ENCODE measurements around the gene SCYGR8.
"Not testable (repeated sequence)": the region's sequence is repeated elsewhere in the genome, so short reads cannot be mapped to it uniquely, and the experiment has no call there.

The SCYGR8 gene

DNA sequence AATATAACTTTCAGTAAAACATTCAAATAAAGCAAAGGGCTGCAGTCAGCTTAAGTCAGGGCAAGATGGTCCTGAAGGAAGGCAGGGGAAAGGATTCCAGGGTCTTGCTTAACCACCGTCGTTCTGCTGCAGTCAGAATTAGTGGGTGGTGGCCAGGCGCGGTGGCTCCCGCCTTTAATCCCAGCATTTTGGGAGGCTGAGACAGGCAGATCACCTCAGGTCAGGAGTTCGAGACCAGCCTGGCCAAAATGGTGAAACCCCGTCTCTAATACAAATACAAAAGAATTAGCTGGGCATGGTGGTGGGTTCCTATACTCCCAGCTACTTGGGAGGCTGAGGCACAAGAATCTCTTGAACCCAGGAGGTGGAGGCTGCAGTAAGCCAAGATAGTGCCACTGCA is 34.7 kb upstream of the SCYGR8 start:
- TF ChIP-seq, protein P1, sequence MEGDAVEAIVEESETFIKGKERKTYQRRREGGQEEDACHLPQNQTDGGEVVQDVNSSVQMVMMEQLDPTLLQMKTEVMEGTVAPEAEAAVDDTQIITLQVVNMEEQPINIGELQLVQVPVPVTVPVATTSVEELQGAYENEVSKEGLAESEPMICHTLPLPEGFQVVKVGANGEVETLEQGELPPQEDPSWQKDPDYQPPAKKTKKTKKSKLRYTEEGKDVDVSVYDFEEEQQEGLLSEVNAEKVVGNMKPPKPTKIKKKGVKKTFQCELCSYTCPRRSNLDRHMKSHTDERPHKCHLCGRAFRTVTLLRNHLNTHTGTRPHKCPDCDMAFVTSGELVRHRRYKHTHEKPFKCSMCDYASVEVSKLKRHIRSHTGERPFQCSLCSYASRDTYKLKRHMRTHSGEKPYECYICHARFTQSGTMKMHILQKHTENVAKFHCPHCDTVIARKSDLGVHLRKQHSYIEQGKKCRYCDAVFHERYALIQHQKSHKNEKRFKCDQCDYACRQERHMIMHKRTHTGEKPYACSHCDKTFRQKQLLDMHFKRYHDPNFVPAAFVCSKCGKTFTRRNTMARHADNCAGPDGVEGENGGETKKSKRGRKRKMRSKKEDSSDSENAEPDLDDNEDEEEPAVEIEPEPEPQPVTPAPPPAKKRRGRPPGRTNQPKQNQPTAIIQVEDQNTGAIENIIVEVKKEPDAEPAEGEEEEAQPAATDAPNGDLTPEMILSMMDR (IDR thresholded peaks at IDR 0.05; ENCODE audit: low read depth, low read length) = no peak
- H3K4me3 ChIP-seq (ENCODE audit: low read depth, low read length) = no peak overlapping the region

DNA sequence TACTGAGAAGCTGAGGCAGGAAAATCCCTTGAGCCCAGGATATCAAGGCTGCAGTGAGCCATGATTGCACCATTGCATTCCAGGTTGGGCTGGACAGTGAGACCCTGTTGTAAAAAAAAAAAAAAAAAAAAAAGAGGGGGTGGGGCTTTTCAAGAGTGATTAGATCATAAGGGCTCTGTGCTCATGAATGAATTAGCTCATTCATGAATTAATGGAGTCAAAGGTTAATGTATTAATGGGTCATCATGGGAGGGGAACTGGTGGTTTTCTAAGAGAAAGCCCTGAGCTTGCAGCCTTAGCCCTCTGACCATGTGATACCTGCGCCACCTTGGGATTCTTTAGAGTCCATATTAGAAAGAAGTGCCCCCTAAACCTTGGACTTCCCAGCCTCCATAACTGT is 32.4 kb upstream of the SCYGR8 start:
- H3K4me3 ChIP-seq (ENCODE audit: low read depth, low read length) = no peak overlapping the region
- TF ChIP-seq, protein P1 (IDR thresholded peaks at IDR 0.05; ENCODE audit: low read depth, low read length) = no peak

DNA sequence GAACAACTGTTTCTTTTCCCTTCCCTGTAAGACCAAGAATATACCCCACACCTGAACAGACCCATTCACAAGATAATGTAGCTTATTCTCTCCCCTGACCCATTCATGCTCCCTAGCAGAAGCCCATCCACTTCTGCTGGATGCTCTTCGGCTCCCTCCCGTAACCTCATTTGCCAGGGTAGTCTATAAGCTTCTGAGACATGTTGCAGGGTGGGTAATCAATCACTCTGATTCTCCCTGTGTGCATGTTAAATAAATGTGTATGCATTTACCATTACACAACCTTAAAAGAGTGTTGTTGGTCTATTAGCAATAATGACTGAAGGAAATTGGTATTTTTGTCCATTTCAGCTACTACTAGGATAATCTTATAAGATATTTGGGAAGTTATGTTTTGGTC is 29.2 kb upstream of the SCYGR8 start:
- TF ChIP-seq, protein P1 (IDR thresholded peaks at IDR 0.05; ENCODE audit: low read depth, low read length) = no peak

DNA sequence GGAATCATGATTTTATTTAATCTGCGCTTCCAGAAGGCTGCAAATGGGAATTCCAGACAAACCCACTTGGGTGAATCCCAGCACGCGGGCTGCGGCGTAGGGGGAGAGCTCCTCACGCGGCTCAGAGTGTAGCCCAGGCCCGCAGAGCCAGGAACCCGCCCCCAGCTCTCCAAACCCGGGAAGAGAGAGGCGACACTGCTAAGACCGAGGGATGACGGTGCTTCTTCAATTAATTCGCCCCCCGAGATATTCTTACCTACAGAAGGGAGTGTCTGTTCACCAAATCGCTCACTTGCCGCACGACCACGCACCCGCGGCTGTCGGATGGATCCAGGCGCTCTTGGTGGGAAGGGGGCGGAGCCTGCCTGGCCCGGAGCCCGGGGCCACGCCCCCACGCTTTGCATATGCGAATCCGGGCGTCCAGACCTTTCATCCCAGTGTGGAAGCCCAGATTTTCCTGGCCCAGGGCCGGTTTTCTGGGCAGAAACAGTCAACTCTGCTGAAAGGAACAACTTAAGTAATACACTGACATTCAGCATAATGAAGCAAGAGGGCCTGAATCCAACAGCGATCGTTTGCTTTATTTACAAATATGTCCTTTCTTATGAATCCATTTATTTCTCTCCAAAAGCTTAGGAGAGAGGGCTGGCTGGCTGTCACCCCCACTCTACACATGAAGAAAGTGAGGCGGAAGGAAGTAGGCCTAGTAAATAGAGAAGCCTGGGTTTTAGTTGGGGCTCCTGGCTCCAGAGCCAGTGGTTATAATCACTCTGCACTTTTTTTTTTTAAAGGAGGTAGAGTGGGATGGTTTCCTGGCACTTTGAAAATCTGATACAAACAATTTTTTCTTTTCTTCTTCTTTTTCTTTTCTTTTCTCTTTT is 27.8 kb upstream of the SCYGR8 start, which contains the start of gene SLC19A3:
SLC19A3 (minus strand) TSS at position 342 of the 881 bp plus-strand sequence. CDS start 15,710 bp downstream, outside the sequence.
- peak within 1 kb of the TSS; percentile 53 for H3K4me3 ChIP-seq (ENCODE audit: low read depth, low read length)

More for the DNA sequence above, 29.2 kb upstream of the SCYGR8 start:
- H3K4me3 ChIP-seq (ENCODE audit: low read depth, low read length) = no peak overlapping the region

DNA sequence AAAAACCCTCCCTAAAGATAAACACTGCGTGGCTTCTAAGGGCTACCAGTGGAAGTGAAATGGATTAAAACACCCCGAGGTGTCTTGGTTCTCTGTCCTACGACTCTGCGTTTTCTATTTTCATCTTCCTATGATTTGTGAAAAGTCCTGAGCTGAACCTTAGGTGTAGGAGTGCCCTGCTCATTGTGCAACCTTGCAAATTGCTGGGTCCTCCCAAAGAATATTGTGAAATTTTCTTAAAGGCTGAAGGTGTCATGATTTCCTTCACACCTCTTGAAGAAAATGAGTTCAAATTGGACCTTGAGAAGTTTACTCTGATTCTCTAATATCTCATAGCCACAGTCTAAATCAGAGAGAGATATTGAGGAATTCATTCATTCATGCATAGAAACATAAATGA is 26.1 kb upstream of the SCYGR8 start:
- TF ChIP-seq, protein P1 (IDR thresholded peaks at IDR 0.05; ENCODE audit: low read depth, low read length) = no peak

More for the DNA sequence above, 27.8 kb upstream of the SCYGR8 start, which contains the start of gene SLC19A3:
- TF ChIP-seq, protein P1 (IDR thresholded peaks at IDR 0.05; ENCODE audit: low read depth, low read length) = no peak

DNA sequence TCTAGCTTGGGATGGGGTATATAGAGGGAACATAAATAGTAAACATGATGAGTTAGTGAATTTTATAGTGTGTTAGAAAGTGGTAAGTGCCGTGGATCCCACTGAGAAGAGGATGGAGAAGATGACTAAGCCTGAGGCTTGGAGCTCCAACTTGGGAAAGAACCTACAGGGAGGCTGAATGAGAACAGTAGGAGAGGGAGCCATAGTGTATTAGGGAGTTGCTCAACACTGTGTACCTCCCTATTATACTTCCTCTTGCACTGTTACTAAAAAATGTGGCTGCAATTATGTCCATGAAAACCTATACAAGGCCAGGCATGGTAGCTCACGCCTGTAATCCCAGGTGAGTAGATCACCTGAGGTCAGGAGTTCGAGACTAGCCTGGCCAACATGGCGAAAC is 25.0 kb upstream of the SCYGR8 start:
- H3K4me3 ChIP-seq (ENCODE audit: low read depth, low read length) = no peak overlapping the region
- TF ChIP-seq, protein P1 (IDR thresholded peaks at IDR 0.05; ENCODE audit: low read depth, low read length) = no peak

More for the DNA sequence above, 26.1 kb upstream of the SCYGR8 start:
- H3K4me3 ChIP-seq (ENCODE audit: low read depth, low read length) = no peak overlapping the region

DNA sequence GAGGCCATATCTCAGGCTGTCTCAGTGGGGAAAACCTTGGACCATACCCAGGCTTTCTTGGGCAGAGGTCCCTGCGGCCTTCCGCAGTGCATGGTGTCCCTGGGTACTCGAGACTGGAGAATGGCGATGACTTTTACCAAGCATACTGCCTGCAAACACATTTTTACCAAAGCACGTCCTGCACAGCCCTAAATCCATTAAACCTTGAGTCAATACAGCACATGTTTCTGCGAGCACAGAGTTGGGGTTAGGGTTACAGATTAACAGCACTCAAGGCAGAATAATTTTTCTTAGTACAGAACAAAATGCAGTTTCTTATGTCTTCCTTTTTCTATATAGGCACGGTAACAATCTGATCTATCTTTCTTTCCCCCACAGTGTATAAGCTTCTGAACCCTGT is 22.9 kb upstream of the SCYGR8 start:
- not testable (repeated sequence) for H3K4me3 ChIP-seq (ENCODE audit: low read depth, low read length)

Measured in WI38 (cell line).